Fibroblast of lung (primary cell): ENCODE measurements around the gene AMBRA1. TPM values are rescaled to one million over a fixed set of nuclear protein-coding genes. Genes with fewer than 3 reads are reported as not detected.

Experiments used
- DNase-seq, 2 donors: peaks; one replicate each; pipeline versions ENCODE4 v3.0.0 to v3.0.0-alpha.2; 2010; ENCODE audit warnings: low read depth in 2 of 2
- H2AFZ ChIP-seq: 2 replicates; pipeline ENCODE4 v1.5.1; 2012; ENCODE audit warnings: low read length, control low read depth, inconsistent platforms
- H3K27ac ChIP-seq: 2 replicates; pipeline ENCODE4 v1.5.1; 2011; ENCODE audit warnings: low read length, control low read depth; ENCODE audit not compliant: insufficient read depth
- H3K27me3 ChIP-seq: 2 replicates; pipeline ENCODE4 v1.5.1; 2011; ENCODE audit warnings: mild to moderate bottlenecking, low read length; ENCODE audit not compliant: control insufficient read depth, insufficient read depth
- H3K36me3 ChIP-seq: 2 replicates; pipeline ENCODE4 v1.5.1; 2011; ENCODE audit warnings: low read length; ENCODE audit not compliant: control insufficient read depth, insufficient read depth
- H3K4me1 ChIP-seq: 2 replicates; pipeline ENCODE4 v1.5.1; 2011; ENCODE audit warnings: low read length; ENCODE audit not compliant: control insufficient read depth, insufficient read depth; ENCODE audit errors: extremely low read depth
- H3K4me2 ChIP-seq: 2 replicates; pipeline ENCODE4 v1.5.1; 2011; ENCODE audit warnings: low read length, control low read depth; ENCODE audit not compliant: insufficient read depth; ENCODE audit errors: extremely low read depth
- H3K4me3 ChIP-seq, 4 experiments: fragments of 200-600 bp in 1 of 4; sonication (generic) in 1 of 4; replicated peaks in 1 of 4; 2 replicates each; pipeline ENCODE4 v1.5.1; 2011 to 2016; ENCODE audit warnings: low read length in 4 of 4, low read depth in 3 of 4, mild to moderate bottlenecking in 3 of 4, control low read depth in 2 of 4, inconsistent platforms in 1 of 4, mixed read lengths in 1 of 4; ENCODE audit not compliant: insufficient read depth in 1 of 4; ENCODE audit errors: control extremely low read depth in 1 of 4
- H3K79me2 ChIP-seq: 2 replicates; pipeline ENCODE4 v1.5.1; 2012; ENCODE audit warnings: mild to moderate bottlenecking, low read length, inconsistent platforms; ENCODE audit not compliant: control insufficient read depth, insufficient read depth
- H3K9ac ChIP-seq: 2 replicates; pipeline ENCODE4 v1.5.1; 2011; ENCODE audit warnings: mild to moderate bottlenecking, low read length, control low read depth; ENCODE audit not compliant: insufficient read depth
- H3K9me3 ChIP-seq: 2 replicates; pipeline ENCODE4 v1.5.1; 2012; ENCODE audit warnings: low read depth, low read length; ENCODE audit not compliant: control insufficient read depth, insufficient read depth
- H4K20me1 ChIP-seq: 2 replicates; pipeline ENCODE4 v1.5.1; 2011; ENCODE audit warnings: low read length; ENCODE audit not compliant: control insufficient read depth, insufficient read depth; ENCODE audit errors: extremely low read depth
- CTCF ChIP-seq, 2 donors: IDR thresholded peaks in 1 of 2; conservative IDR thresholded peaks in 1 of 2; 1 replicate in 1 of 2; 2 replicates in 1 of 2; pipeline ENCODE4 v1.5.1; 2011 to 2012; ENCODE audit warnings: low read length in 2 of 2, control low read depth in 1 of 2, inconsistent platforms in 1 of 2, low read depth in 1 of 2, mild to moderate bottlenecking in 1 of 2
- EZH2 ChIP-seq: IDR thresholded peaks from 2 replicates; pipeline ENCODE4 v1.5.1; 2012; ENCODE audit warnings: low read length, control low read depth, mild to moderate bottlenecking; ENCODE audit errors: missing control alignments
- polyA plus RNA-seq, 2 donors: library from polyadenylated mRNA; depleted of rRNA in 1 of 2; stranded (reverse) in 1 of 2; unstranded in 1 of 2; fragments of >200 nt; gene quantifications; 2 replicates each; pipeline ENCODE4 v1.2.1, GENCODE V29; 2011 to 2012; ENCODE audit warnings: missing spikeins in 1 of 2
- total RNA-seq: library from RNA; depleted of rRNA; stranded (reverse); fragments of >200 nt; gene quantifications from 2 replicates; pipeline ENCODE4 v1.2.1, GENCODE V29; 2014

AMBRA1 gene
- total and polyA plus RNA-seq, 2 donors (not counting 1 experiment from before 2014, with no cell fraction given), result 8.3 to 23.3 TPM

- Histone ChIP-seq H3K27me3 (no peaks in the 10 kb centered on the region), H3K36me3 (no peaks in the 10 kb centered on the region), H3K9me3 (no peaks in the 10 kb centered on the region), H3K4me3 (no peak overlapping the region), H3K4me2 (no peak overlapping the region), H2AFZ (no peak overlapping the region), H3K9ac (no peak overlapping the region), H3K79me2 (peaks cover 16% of the 10 kb centered on the region), H3K4me1 (no peaks in the 10 kb centered on the region), H4K20me1 (no peaks in the 10 kb centered on the region), H3K27ac (no peak overlapping the region)
- DNase-seq, result no peak
- no peak for TF ChIP-seq CTCF (conservative IDR thresholded peaks at IDR 0.05 in 1 of 2, IDR thresholded peaks at IDR 0.05 in 1 of 2; ENCODE audit: low read depth in 1 of 2, low read length in 2 of 2)
- TF ChIP-seq EZH2, result no peak
These were observed 59.1 kb downstream of the AMBRA1 start for GRCh38 chr11:46534711-46535110.

DNA sequence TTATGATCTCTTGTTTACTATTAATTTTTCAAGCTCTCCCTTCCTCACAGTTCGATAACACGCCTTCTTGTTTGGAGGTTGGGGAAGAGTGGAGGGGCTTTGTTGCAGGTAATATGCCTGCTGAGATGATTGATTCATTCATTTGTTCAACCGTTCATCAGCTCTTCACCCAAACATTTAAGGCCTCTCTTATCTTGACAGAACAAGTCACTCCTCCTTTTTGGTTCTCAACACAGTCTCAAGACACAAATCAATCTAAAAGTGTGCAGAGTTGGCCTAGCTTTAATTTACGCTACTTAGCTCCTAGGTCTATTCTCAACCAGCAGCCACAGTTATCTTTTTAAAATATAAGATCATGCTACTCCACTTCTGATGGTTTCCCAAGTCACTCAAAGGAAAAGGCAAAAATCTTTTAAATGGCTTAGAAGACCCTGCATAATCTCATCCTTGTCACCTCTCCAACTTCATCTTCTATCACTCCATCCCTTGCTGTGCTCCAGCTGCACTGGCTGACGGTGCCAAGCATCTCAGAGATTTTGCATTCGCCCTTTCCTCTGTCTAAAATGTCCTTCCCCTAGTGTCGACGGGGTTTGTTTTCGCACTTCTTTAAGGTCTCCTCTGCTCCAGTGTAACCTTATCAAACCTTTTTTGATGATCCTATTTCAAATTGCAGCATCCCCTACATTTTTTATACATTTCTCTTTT is 60.3 kb downstream of the AMBRA1 start:
- H4K20me1 ChIP-seq, result no peaks in the 10 kb centered on the region

More for the DNA sequence above, 60.3 kb downstream of the AMBRA1 start:
- Histone ChIP-seq H3K36me3 (no peaks in the 10 kb centered on the region), H3K4me3 (no peak overlapping the region), H2AFZ (no peak overlapping the region), H3K9ac (no peak overlapping the region), H3K27me3 (no peaks in the 10 kb centered on the region), H3K4me1 (no peaks in the 10 kb centered on the region), H3K79me2 (peaks cover 16% of the 10 kb centered on the region), H3K27ac (no peak overlapping the region), H3K9me3 (no peaks in the 10 kb centered on the region), H3K4me2 (no peak overlapping the region)
- no peak for TF ChIP-seq CTCF (conservative IDR thresholded peaks at IDR 0.05 in 1 of 2, IDR thresholded peaks at IDR 0.05 in 1 of 2; ENCODE audit: low read depth in 1 of 2, low read length in 2 of 2)
- no peak for TF ChIP-seq EZH2
- DNase-seq, result no peak
